GM19238 (cell line): ENCODE results near the gene TRPV5.

Source experiments
- DNase-seq: peaks from one replicate; pipeline ENCODE4 v3.0.0; 2011; ENCODE audit warnings: low spot score; ENCODE audit not compliant: insufficient read length

The TRPV5 gene

DNA sequence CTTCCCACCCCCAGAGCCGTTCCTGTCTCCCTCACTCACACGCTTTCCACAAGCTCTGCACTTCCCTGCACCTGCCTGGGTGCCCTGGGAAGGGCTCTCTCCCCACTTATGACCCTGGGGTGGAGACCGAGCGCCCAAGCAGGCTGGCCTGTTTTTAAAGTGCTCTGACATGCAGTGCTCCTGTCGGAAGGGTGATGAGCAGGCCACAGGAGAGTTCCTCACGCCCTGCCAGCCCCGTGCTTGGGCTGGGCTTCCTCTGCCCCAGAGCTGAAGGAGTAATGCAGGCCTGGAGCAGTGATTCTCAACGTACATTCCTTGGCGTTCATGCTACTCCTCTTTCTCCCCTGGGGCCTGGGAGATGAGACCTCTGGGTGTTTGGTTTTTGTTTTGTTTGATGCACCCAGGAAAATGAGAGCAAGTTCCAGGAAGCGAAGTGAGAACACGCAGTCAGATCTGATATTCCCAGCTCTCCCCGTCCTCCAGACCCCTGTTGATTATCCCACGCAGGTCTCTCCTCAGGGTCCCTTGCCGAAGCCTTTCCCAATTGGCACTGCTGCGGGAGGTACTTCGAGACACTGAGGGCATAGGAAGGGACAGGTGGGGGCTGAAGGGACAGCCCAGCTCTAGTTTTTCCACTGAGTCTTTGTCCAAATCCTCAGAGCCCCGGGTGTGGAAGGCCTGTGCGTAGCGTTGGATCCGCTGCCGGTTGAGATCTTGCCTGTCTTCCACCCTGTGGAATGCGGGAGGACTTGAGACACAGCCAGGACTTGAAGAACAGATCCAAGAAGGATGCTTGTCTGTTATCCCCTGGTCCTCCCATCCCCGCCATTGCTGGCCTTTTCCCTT lies 62.1 kb downstream of the TRPV5 start:
- DNase-seq: no peak

DNA sequence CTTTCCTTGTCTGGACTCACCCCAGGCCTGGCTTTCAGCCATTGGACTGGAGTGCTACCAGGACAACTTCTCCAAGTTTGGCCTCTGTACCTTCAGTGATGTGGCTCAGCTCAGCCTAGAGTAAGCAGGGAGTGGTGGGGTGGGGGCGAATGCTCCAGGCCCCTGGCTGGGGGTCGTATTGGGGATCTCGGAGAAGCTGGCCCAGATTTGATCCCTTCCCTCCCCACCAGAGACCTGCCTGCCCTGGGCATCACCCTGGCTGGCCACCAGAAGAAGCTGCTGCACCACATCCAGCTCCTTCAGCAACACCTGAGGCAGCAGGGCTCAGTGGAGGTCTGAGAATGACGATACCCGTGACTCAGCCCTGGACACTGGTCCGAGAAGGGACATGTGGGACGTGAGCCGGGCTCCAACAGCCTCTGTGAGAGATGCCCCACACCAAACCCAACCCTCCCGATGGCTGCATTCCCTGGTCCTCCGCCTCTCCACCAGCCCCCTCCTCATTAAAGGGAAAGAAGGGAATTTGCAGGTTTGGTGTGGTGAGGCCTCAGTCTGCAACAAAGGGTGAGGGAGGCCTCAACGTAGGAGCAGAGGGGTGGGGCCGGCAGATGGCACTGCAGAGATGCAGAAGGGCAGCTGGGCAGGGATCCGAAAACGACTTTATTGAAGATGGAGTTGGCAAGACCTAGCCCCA lies 62.8 kb downstream of the TRPV5 start:
- DNase-seq: no peak

DNA sequence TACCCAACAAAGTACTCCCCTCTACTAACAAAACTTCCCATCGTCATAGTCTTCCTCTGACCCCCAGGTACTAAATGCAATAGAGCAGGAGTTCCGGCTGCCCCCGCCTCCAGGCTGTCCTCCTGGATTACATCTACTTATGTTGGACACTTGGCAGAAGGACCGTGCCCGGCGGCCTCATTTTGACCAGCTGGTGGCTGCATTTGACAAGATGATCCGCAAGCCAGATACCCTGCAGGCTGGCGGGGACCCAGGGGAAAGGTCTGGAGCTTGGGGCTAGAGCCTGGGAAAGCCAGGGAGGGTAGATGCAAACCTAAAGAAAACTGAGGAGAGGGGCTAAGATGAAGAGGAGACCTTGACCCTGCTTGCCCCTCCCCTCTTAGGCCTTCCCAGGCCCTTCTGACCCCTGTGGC lies 63.4 kb downstream of the TRPV5 start:
- DNase-seq: no peak

DNA sequence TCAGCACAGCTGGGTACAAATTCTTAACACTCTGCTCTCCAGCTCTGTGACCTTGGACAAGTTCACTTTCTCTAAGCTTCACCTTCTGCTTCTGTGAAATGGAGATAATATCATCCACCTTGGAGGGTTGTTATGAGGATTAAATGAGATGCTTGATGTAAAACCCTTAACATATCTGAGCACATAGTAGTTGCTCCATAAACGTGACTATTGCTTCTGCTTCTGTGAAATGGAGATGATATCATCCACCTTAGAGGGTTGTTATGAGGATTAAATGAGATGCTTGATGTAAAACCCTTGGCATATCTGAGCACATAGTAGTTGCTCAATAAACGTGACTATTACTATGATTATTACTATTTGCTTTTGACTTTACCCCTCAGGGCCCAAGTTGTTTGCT lies 64.1 kb downstream of the TRPV5 start:
- DNase-seq: no peak

DNA sequence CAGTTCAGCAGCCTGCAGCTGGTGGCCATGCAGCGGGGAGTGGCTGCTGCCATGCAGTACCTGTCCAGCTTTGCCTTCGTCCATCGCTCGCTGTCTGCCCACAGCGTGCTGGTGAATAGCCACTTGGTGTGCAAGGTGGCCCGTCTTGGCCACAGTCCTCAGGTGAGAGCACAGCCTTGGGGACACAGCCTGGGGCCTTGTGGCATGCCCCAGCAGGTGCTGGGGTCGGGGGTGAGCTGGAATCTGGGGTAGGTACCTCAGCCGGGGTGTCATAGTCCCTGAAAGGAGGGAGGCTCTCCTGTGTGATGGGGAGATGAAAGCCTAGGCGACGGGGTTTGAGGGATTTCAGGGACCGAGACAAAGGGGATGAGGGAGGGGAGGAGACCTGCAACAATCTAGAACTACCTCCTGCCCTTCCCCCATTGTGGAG lies 64.5 kb downstream of the TRPV5 start:
- no peak for DNase-seq

DNA sequence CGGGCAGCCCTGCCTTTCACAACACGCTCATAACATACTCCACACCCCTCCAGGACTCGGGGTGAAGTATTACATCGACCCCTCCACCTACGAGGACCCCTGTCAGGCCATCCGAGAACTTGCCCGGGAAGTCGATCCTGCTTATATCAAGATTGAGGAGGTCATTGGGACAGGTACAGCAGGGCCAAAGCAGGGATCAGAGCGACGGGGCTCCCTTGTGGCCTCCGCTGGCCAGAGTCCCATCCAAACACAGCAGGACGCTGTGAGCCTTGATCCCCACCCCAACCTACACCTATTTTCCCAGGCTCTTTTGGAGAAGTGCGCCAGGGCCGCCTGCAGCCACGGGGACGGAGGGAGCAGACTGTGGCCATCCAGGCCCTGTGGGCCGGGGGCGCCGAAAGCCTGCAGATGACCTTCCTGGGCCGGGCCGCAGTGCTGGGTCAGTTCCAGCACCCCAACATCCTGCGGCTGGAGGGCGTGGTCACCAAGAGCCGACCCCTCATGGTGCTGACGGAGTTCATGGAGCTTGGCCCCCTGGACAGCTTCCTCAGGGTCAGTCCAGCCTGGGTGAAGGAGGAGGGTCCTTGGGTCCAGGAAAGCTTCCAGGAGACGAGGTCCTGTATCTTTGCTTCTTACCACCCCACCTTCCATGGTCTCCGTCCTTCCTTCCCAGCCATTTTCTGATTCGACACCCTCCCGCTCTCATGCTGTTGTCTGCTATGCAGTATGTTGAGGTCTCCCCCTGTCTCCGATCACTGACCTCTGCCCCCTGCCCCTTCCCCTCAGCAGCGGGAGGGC lies 65.2 kb downstream of the TRPV5 start:
- DNase-seq: no peak

DNA sequence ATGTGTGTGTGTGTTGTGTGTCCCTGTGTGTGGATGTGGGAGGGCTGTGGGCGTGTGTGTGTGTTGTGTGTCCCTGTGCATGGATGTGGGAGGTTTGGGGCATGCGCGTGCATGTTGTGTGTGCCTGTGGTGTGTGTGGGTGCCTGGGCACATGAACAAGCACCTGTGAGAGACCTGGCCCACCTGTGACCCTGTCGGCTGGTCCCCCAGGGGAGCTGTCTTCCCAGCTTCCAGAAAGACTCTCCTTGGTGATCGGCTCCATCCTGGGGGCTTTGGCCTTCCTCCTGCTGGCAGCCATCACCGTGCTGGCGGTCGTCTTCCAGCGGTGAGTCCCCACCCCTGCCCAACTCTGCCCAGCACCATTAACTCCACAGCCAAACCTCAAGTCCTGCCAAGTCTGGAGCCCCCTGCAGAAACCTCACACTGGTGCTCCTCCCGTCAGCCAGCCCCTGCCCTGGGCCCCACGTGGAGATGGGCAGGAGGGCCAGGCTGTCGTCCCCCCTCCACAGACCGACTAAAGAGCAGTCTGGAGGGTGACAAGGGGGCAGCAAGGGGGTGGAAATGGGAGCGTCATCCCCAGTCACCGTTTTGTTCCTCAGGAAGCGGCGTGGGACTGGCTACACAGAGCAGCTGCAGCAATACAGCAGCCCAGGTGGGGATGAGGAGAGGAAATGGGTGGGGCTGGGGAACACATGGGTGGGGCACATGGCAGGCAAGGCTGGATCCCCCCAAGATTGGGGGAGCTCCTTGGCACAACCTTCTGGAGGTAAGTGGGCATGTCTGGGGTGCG lies 66.0 kb downstream of the TRPV5 start:
- no peak for DNase-seq

DNA sequence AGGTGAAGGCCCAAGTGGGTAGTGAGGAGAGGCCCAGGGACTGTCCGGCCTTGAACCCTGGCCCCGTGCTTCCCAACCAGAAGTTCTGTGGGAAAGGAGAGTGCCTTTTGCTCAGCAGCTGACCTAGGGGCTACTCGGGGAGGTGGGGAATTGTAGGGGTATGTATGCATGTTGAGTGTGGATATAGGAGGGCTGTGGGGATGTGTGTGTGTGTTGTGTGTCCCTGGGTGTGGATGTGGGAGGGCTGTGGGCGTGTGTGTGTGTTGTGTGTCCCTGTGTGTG lies 66.5 kb downstream of the TRPV5 start:
- no peak for DNase-seq

DNA sequence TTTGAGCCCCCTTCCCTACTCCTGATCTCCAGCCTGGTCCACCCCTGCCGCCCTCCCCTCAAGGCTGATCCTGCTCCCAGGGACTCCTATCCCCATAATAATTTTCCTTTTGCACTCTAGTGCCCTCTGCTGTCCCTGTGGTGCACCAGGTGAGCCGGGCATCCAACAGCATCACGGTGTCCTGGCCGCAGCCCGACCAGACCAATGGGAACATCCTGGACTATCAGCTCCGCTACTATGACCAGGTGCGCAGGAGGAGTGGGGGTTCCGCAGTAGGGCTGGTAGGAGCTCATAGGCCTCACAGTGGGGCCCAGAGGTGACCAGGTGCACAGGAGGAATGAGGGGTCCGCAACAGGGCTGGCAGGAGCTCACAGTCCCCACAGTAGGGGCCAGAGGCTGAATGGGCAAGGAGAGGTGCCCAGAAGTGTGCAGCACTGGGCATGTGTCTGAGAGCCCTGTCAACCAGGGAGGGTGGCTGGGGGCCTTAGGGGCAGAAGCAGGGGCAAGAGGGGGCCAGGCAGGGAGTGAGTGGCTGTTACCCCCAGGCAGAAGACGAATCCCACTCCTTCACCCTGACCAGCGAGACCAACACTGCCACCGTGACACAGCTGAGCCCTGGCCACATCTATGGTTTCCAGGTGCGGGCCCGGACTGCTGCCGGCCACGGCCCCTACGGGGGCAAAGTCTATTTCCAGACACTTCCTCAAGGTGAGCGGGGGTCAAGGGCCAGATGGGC lies 67.0 kb downstream of the TRPV5 start:
- DNase-seq: no peak

DNA sequence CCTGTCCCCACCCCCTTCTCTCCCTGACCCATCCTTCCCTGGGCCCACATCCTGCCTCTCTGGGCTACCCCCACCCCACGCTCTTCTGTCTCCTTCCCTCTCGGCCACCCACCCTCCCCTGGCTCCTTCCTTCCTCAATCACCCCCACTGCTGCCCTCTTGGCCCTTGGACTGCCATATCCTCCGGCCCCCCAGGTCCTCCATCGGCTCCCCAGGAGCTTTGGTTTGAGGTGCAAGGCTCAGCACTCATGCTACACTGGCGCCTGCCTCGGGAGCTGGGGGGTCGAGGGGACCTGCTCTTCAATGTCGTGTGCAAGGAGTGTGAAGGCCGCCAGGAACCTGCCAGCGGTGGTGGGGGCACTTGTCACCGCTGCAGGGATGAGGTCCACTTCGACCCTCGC lies 67.8 kb downstream of the TRPV5 start:
- no peak for DNase-seq

DNA sequence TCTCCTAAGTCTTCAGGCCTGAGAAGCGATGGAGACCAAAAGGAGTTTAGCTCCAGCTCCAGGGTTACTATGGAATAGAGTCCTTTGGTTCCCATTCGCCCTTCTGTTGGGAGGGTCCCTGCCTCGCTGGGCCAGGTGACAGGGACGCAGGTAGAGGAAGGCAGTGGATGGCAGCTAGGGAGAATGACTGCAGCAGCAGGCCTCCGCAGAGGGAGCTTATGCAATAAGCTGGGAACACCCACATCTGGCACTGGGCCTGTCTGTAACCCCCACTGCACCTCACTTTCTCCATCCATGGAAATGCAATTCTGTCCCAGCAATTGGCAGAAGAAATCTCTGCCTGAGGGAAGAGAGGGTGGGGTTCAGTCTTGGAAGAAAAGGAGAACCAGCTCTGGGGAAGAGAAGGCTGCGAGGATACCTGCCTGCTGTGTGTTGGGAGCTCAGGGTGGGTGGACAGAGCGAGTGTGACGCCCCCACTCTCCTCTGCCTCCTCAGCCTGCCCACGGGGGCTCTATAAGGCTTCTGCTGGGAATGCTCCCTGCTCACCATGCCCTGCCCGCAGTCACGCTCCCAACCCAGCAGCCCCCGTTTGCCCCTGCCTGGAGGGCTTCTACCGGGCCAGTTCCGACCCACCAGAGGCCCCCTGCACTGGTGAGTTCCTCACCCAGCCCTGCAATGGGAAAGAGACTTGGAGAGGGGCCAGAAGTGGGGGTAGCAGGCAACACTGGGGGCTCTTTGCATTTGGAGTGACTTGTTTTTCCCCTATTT lies 68.4 kb downstream of the TRPV5 start:
- no peak for DNase-seq

DNA sequence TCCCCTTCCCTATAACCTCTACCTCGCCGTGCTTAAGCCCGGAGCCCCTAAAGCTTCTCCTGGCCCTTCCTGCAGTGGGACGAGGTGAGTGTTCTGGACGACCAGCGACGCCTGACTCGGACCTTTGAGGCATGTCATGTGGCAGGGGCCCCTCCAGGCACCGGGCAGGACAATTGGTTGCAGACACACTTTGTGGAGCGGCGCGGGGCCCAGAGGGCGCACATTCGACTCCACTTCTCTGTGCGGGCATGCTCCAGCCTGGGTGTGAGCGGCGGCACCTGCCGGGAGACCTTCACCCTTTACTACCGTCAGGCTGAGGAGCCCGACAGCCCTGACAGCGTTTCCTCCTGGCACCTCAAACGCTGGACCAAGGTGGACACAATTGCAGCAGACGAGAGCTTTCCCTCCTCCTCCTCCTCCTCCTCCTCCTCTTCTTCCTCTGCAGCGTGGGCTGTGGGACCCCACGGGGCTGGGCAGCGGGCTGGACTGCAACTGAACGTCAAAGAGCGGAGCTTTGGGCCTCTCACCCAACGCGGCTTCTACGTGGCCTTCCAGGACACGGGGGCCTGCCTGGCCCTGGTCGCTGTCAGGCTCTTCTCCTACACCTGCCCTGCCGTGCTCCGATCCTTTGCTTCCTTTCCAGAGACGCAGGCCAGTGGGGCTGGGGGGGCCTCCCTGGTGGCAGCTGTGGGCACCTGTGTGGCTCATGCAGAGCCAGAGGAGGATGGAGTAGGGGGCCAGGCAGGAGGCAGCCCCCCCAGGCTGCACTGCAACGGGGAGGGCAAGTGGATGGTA lies 69.5 kb downstream of the TRPV5 start:
- no peak for DNase-seq

DNA sequence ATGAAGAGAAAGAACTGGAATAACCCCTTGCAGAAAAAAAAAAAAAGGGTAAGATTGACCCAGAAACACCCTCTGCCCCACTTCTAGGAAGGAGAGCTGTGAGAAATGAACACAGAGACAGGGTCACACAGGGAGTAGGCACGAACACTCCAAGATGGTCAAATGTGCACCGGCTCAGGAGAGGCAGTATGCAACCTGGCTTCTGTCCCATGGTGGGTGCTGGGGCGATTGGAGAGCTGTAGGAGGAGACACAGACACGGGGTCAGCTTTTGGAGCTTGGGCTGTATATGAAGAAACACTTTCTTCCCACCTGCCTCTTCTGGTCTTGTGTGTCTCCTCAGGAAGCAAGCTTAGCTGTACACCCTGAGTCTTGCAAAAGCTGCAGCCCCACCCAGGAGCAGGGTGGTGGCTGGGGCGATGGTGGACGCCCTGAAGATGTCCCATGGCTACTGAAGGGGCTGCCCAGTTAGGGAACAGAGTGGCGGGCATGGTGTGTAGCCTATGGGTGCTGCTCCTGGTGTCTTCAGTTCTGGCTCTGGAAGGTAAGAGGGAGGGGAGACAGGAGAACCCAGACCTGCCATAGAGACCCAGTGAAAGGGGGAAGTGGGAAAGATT lies 70.7 kb downstream of the TRPV5 start:
- no peak for DNase-seq

DNA sequence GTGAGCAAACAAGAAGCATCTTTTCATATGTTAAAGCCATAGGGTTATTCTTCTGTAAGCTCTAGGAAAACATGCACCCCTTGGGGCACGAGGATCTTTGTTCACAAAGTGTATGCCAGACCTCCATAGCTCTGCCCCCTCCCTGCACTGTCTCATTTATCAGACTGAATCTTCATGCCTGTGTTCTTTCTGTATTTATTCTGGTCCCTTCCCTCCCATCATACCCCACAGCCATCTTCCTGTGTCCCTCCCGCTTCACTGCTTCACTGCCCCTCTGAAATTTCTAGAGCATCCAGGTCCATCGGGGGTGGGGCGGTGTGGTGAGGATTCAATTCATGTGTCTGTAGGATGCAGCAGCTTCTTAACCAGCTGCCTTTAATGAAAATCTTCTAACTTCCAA lies 71.2 kb downstream of the TRPV5 start:
- DNase-seq: no peak

DNA sequence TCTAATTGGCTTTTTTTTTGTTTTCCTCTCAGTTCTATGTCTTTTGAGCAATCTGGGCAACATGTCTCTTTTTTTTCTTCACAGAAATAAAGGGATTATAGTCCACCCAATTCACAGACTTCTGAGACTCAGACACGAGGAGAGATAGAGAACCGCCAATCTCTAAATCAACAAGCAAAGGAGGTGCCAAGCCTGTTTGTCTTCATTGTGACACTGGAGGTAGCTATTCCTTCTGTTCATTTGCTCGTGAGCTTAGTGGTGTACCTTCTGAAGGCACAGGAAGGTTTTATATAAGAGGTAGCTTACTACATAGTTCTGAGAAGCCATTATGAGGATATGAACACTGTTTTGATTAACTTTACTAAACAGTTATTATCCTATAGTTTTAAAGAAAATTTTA lies 72.6 kb downstream of the TRPV5 start:
- DNase-seq: no peak

DNA sequence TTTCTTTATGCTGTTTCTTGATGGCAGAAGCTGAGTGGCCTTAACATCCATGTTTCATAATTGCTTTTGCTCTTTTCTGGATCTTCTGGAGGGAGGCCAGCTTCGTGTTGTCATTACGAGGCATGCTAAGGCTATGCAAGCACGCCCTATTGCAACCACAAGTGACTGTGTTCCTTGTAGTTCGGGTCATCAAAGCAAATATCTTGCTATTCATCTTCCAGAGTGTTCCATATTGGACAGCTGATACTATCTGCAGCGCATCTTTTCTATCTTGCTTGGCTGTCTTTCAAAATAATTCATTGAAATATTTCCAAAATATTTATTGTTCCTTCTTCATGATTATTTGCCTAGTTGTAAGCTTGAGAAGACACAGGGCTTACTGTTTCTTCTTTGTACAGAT lies 73.7 kb downstream of the TRPV5 start:
- DNase-seq: no peak

DNA sequence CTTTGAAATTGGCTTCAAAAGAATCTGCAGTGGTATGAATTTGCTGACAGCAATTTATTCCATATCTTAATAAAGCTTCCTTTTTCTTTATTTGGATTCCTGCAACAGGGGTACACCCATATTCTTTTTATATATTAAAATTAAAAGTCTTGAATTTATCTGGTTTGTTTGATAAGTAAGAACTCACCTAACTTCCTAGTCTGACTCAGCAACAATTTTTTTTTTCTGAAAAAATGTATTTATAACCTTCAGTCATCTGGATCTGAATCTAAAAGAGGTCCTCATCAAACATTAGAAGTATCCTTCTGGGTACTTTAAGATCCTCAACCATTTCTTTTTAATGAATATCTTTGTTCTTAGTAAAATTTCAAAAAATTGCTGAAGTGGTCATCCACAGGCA lies 74.1 kb downstream of the TRPV5 start:
- DNase-seq: no peak
